Kidney (tissue), 14 donors: Measurements from ENCODE around the gene SEPTIN1. TPM values are rescaled to one million over a fixed set of nuclear protein-coding genes. Genes with fewer than 3 reads are reported as not detected.
A peak's percentile ranks its signal among the peaks of the same experiment; 100 is the strongest.

Experiments used
- DNase-seq, 5 donors: peaks; one replicate each; pipeline ENCODE4 v3.0.0-alpha.2; 2013 to 2020
- FAIRE-seq: peaks from 2 replicates; lab custom pipeline; 2012; peaks lifted over from hg19 to GRCh38; lab: Jason Lieb, UNC
- H3K27ac ChIP-seq, 2 donors: one replicate each; pipeline ENCODE4 v1.7.0; 2013; ENCODE audit warnings: low read depth in 2 of 2, low read length in 2 of 2, inconsistent platforms in 1 of 2
- H3K27me3 ChIP-seq: one replicate; pipeline ENCODE4 v1.7.1; 2013; ENCODE audit warnings: low read length, inconsistent platforms; ENCODE audit not compliant: control insufficient read depth, insufficient read depth
- H3K36me3 ChIP-seq, 3 donors: one replicate each; pipeline versions ENCODE4 v1.7.0 to v1.7.1; 2013; ENCODE audit warnings: low read length in 3 of 3, control low read depth in 1 of 3, inconsistent platforms in 1 of 3; ENCODE audit not compliant: insufficient read depth in 3 of 3, control insufficient read depth in 2 of 3
- H3K4me1 ChIP-seq, 3 donors: one replicate each; pipeline versions ENCODE4 v1.7.0 to v1.7.1; 2013; ENCODE audit warnings: low read length in 3 of 3, inconsistent platforms in 1 of 3, low read depth in 1 of 3; ENCODE audit not compliant: control insufficient read depth in 2 of 3, insufficient read depth in 2 of 3
- H3K4me3 ChIP-seq, 3 donors: one replicate each; pipeline versions ENCODE4 v1.7.0 to v1.8.1; 2013; ENCODE audit warnings: low read length in 3 of 3, control low read depth in 1 of 3, inconsistent platforms in 1 of 3
- H3K9ac ChIP-seq, 3 donors: one replicate each; pipeline versions ENCODE4 v1.7.0 to v1.7.1; 2013; ENCODE audit warnings: low read length in 3 of 3, control low read depth in 1 of 3, inconsistent platforms in 1 of 3
- H3K9me3 ChIP-seq, 3 donors: one replicate each; pipeline versions ENCODE4 v1.7.0 to v1.7.1; 2013; ENCODE audit warnings: low read length in 3 of 3, control low read depth in 1 of 3, inconsistent platforms in 1 of 3; ENCODE audit not compliant: control insufficient read depth in 2 of 3, insufficient read depth in 1 of 3
- CTCF ChIP-seq: IDR thresholded peaks from 3 replicates; pipeline ENCODE4 v1.5.1; 2012; ENCODE audit warnings: mild to moderate bottlenecking, moderate library complexity, borderline replicate concordance; ENCODE audit not compliant: insufficient read depth; ENCODE audit errors: extremely low read depth
- intact Hi-C: fragments of 100-400 bp; cut with DNase I; formaldehyde crosslinking; loops from one replicate; pipeline ENCODE4 v1.11.1; 2022
- polyA plus RNA-seq: library from polyadenylated mRNA; stranded (reverse); fragments of 350-450 nt; fragmentation: Illumina TruSeq; extraction: RNeasy Lipid Tissue Mini Kit (QIAGEN cat#74804); gene quantifications from one replicate; pipeline ENCODE4 v1.2.3, GENCODE V29; 2014; ENCODE audit warnings: low read depth, low replicate concordance; ENCODE audit not compliant: insufficient read depth
- total RNA-seq: library from RNA; stranded (reverse); fragmentation: NEBNext Ultra II Directional; extraction: Animal tissue kit (Norgen Biotek cat#: 25700); gene quantifications from one replicate; pipeline ENCODE4 v1.2.1, GENCODE V29; 2021
- donor health status: control.
- donor health status: control.
- donor health status: control.
- donor health status: control.
- donor health status: control.
- donor health status: DM: yes; HTN: yes; CAD: no.
- donor health status: Normal renal cell carcinoma (clear cell type).

Gene SEPTIN1
- total and polyA plus RNA-seq, 2 donors from 2014 or later, result 5.0 to 12.8 TPM

GRCh38 chr16:30372038-30372712 is 10.2 kb downstream of the SEPTIN1 start:
- H3K27ac ChIP-seq, result no peak overlapping the region

GRCh38 chr16:30371248-30371816 is 11.0 kb downstream of the SEPTIN1 start:
- Histone ChIP-seq H3K27me3 (no peaks in the 10 kb centered on the region), H3K27ac (peak overlapping the region; percentile 54 to 89), H3K9me3 (no peaks in the 10 kb centered on the region), H3K4me1 (peaks cover 0 to 20% (median 4%) of the 10 kb centered on the region in 3 donors), H3K4me3 (peak overlapping the region; percentile 47 to 78 (median 71)), H3K9ac (peak overlapping the region; percentile 3 to 84 (median 63)), H3K36me3 (no peaks in the 10 kb centered on the region)
- DNase-seq (no peak), FAIRE-seq (no peak)
- no peak for TF ChIP-seq CTCF
- intact Hi-C loops, result no loop called here

More at GRCh38 chr16:30372038-30372712, 10.2 kb downstream of the SEPTIN1 start:
- Histone ChIP-seq H3K9ac (no peak overlapping the region), H3K4me1 (peaks cover 0 to 16% (median 7%) of the 10 kb centered on the region in 3 donors), H3K9me3 (no peaks in the 10 kb centered on the region), H3K27me3 (no peaks in the 10 kb centered on the region), H3K4me3 (no peak overlapping the region), H3K36me3 (no peaks in the 10 kb centered on the region)
- TF ChIP-seq CTCF, result no peak
- intact Hi-C loops, result no loop called here
- no peak for FAIRE-seq
- peak in 1 of 5 donors; percentile 21 for DNase-seq

- H3K27me3 ChIP-seq, result no peaks in the 10 kb centered on the region
- H3K4me1 ChIP-seq, result peaks cover 0 to 20% (median 4%) of the 10 kb centered on the region in 3 donors
- TF ChIP-seq CTCF, result peak; percentile 33
- H3K9me3 ChIP-seq, result no peaks in the 10 kb centered on the region
- DNase-seq (peak; percentile 98 to 100 (median 100)), FAIRE-seq (peak; percentile 99)
- H3K4me3 ChIP-seq, result peak within 1 kb of the TSS; percentile 61 to 89 (median 80)
- peaks cover 0 to under 1% (median 0%) of the 10 kb centered on the region in 3 donors for H3K36me3 ChIP-seq
- intact Hi-C loops, result no loop called here
- peak within 1 kb of the TSS; percentile 54 to 89 for H3K27ac ChIP-seq
- peak within 1 kb of the TSS; percentile 53 to 84 (median 65) for H3K9ac ChIP-seq
Observed at GRCh38 chr16:30370456-30371247, 11.7 kb downstream of the SEPTIN1 start, which contains the start of gene TBC1D10B. Gene TBC1D10B (minus strand): TSS chr16:30370494. CDS start chr16:30370183, 311 bp downstream.
